ENCODE data around the gene MRPL44.
A peak's percentile ranks its signal among the peaks of the same experiment; 100 is the strongest.

Gene MRPL44

GRCh38 chr2:223957092-223957851 lies at the start of gene MRPL44:
Gene MRPL44, plus strand, starts transcription at chr2:223957463. Its CDS starts 10 bp downstream, at chr2:223957473.
- peak; percentile 97 for DNase-seq

GRCh38 chr2:223908304-223908998 lies 48.8 kb upstream of the MRPL44 start:
- no peak for DNase-seq

GRCh38 chr2:223909001-223909741 lies 48.1 kb upstream of the MRPL44 start:
- no peak for DNase-seq

- DNase-seq, result no peak
These were observed 42.9 kb upstream of the MRPL44 start for GRCh38 chr2:223914324-223914723.

GRCh38 chr2:223915071-223915470 lies 42.2 kb upstream of the MRPL44 start:
- DNase-seq, result no peak

- no peak for DNase-seq
These were observed 40.9 kb upstream of the MRPL44 start for GRCh38 chr2:223916181-223916920.

GRCh38 chr2:223918671-223919134 lies 38.6 kb upstream of the MRPL44 start:
- no peak for DNase-seq

GRCh38 chr2:223920109-223920508 lies 37.2 kb upstream of the MRPL44 start:
- no peak for DNase-seq

- no peak for DNase-seq
These were observed 36.1 kb upstream of the MRPL44 start for GRCh38 chr2:223921204-223921603.

GRCh38 chr2:223922308-223922707 lies 35.0 kb upstream of the MRPL44 start:
- no peak for DNase-seq

GRCh38 chr2:223923976-223924375 lies 33.3 kb upstream of the MRPL44 start:
- DNase-seq, result no peak

GRCh38 chr2:223925106-223925505 lies 32.2 kb upstream of the MRPL44 start:
- no peak for DNase-seq

GRCh38 chr2:223928113-223929006 lies 28.9 kb upstream of the MRPL44 start:
- no peak for DNase-seq

- no peak for DNase-seq
These were observed 27.6 kb upstream of the MRPL44 start for GRCh38 chr2:223929571-223930102.

- no peak for DNase-seq
These were observed 26.9 kb upstream of the MRPL44 start for GRCh38 chr2:223930103-223930976.

- no peak for DNase-seq
These were observed 24.2 kb upstream of the MRPL44 start for GRCh38 chr2:223932816-223933800.

- no peak for DNase-seq
These were observed 22.4 kb upstream of the MRPL44 start for GRCh38 chr2:223934870-223935269.

- no peak for DNase-seq
These were observed 21.7 kb upstream of the MRPL44 start for GRCh38 chr2:223935459-223936125.

Measured in KG1 (cell line).